ENCODE results near the gene FMR1.

The FMR1 gene

DNA sequence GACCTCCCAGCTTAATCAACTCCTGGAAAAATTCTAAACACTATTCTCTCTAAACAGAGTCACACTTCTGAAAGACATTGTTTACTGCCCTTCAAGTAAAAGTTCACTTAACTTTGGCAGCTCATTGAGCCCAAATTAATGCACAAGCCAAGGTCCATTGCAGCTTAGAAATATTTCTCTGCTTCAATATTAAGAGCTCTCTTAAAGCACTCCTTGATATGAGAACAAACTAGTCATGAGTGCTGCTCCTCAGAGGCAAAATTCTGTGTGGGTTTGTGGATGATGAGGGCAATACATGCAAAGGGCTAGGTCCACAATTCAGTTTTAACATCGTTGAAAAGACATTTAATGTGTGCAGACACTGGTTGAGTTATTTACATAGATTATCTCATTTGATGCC is 12.8 kb upstream of the FMR1 start:
- no peak overlapping the region for H3K9ac ChIP-seq (ENCODE audit: low read length in 2 of 2)
- H3K9me3 ChIP-seq (ENCODE audit: control insufficient read depth in 2 of 2, low read length in 2 of 2), result no peaks in the 10 kb centered on the region
- H3K36me3 ChIP-seq (ENCODE audit: control insufficient read depth in 2 of 2, insufficient read depth in 2 of 2, low read length in 2 of 2), result no peaks in the 10 kb centered on the region
- H3K4me1 ChIP-seq (ENCODE audit: control insufficient read depth, insufficient read depth, low read length), result no peaks in the 10 kb centered on the region
- H3K27ac ChIP-seq (ENCODE audit: low read length), result no peak overlapping the region
- H3K4me3 ChIP-seq (ENCODE audit: low read length in 2 of 2), result no peak overlapping the region
- no peaks in the 10 kb centered on the region for H3K27me3 ChIP-seq (ENCODE audit: control insufficient read depth in 1 of 2, insufficient read depth in 2 of 2, low read length in 2 of 2)

DNA sequence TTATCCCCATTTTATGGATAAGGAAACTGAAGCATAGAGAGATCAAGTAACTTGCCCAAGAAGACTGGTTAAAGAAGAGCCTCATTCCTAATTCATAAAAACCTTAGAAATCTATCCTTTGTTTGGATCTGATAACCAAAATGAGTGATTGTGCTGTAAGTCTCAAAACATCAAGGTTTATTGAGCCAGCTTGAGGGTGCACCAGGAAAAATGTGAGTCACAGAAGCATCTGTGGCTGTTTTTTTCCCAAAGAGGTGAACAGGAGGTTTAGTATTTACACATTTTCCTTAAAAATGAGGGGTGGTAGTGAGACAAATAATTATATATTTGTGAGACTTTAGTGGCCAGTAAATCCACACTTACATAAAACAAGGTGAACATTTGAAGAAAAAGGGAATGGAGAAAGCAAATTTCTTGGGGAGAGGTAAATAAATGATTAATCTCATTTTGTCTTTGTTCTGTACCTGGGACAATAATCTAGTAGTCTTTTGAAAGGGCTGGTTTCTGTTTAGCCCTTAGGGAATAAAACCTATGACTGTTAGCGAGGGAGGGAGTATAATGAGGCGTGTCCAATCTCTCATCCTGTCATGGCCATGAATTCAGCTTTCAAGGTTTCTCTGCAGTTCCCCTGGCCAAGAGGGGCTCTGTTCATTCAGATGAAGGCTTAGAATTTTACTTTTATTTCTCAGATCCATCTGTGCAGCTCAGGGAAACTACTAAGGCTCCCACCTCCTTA is 12.2 kb upstream of the FMR1 start:
- H3K9ac ChIP-seq (ENCODE audit: low read length in 2 of 2), result no peak overlapping the region
- H3K27me3 ChIP-seq (ENCODE audit: control insufficient read depth in 1 of 2, insufficient read depth in 2 of 2, low read length in 2 of 2), result no peaks in the 10 kb centered on the region
- no peak overlapping the region for H3K4me3 ChIP-seq (ENCODE audit: low read length in 2 of 2)
- no peaks in the 10 kb centered on the region for H3K9me3 ChIP-seq (ENCODE audit: control insufficient read depth in 2 of 2, low read length in 2 of 2)
- no peaks in the 10 kb centered on the region for H3K36me3 ChIP-seq (ENCODE audit: control insufficient read depth in 2 of 2, insufficient read depth in 2 of 2, low read length in 2 of 2)
- H3K27ac ChIP-seq (ENCODE audit: low read length), result no peak overlapping the region
- H3K4me1 ChIP-seq (ENCODE audit: control insufficient read depth, insufficient read depth, low read length), result no peaks in the 10 kb centered on the region

DNA sequence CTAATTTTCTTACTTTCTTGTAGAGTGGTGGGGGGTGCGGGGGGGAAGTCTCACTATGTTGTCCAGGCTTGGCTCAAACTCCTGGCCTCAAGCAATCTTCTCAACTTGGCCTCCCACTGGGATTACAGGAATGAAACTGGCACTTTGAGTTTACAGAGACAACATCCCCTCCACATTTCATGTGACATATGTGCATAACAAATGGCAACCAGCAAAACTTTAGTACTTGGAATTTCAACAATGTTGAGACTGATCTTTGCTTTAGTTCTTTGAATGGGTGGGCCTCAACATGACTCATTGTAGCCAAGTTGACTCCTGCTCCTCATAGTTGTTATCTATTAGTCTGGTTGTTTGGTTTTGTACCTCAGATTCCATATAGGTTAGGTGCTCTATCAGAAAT is 11.4 kb upstream of the FMR1 start:
- H3K4me1 ChIP-seq (ENCODE audit: control insufficient read depth, insufficient read depth, low read length), result no peaks in the 10 kb centered on the region
- no peaks in the 10 kb centered on the region for H3K9me3 ChIP-seq (ENCODE audit: control insufficient read depth in 2 of 2, low read length in 2 of 2)
- no peak overlapping the region for H3K4me3 ChIP-seq (ENCODE audit: low read length in 2 of 2)
- H3K9ac ChIP-seq (ENCODE audit: low read length in 2 of 2), result no peak overlapping the region
- no peaks in the 10 kb centered on the region for H3K36me3 ChIP-seq (ENCODE audit: control insufficient read depth in 2 of 2, insufficient read depth in 2 of 2, low read length in 2 of 2)
- H3K27me3 ChIP-seq (ENCODE audit: control insufficient read depth in 1 of 2, insufficient read depth in 2 of 2, low read length in 2 of 2), result no peaks in the 10 kb centered on the region
- H3K27ac ChIP-seq (ENCODE audit: low read length), result no peak overlapping the region

DNA sequence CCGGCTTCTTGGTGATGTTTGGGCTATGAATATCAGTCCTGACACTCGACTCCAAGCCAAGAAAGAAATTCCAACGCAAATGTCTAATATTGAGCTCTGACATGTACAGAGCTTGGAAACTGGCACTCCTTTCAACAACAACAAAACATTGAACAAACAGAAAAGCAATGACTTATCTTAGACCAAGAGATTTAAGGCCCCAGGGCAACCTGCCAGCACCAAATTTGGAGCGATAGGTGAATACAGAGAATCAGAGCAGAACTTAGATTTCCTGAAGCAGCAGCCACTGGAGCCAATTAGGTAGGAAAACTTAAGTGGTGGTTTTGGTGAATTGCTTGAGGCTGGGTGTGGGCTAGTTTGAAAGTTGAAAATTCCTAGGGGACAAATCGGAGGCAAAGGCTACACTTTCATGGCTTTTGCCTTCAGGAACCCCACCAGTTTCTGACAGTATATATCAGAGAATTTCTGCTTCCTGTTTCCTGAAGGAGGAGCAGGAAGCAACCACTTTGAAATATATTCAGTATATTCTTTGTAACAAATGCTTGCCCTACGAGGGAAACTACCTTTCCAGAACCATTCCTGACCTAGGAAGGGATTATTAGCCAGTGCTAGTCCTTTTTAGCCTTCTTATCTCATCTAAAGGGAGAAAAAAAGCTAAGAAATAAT is 10.1 kb upstream of the FMR1 start:
- no peaks in the 10 kb centered on the region for H3K9me3 ChIP-seq (ENCODE audit: control insufficient read depth in 2 of 2, low read length in 2 of 2)
- no peak overlapping the region for H3K9ac ChIP-seq (ENCODE audit: low read length in 2 of 2)
- H3K27ac ChIP-seq (ENCODE audit: low read length), result no peak overlapping the region
- no peaks in the 10 kb centered on the region for H3K27me3 ChIP-seq (ENCODE audit: control insufficient read depth in 1 of 2, insufficient read depth in 2 of 2, low read length in 2 of 2)
- H3K36me3 ChIP-seq (ENCODE audit: control insufficient read depth in 2 of 2, insufficient read depth in 2 of 2, low read length in 2 of 2), result no peaks in the 10 kb centered on the region
- no peaks in the 10 kb centered on the region for H3K4me1 ChIP-seq (ENCODE audit: control insufficient read depth, insufficient read depth, low read length)
- no peak overlapping the region for H3K4me3 ChIP-seq (ENCODE audit: low read length in 2 of 2)

DNA sequence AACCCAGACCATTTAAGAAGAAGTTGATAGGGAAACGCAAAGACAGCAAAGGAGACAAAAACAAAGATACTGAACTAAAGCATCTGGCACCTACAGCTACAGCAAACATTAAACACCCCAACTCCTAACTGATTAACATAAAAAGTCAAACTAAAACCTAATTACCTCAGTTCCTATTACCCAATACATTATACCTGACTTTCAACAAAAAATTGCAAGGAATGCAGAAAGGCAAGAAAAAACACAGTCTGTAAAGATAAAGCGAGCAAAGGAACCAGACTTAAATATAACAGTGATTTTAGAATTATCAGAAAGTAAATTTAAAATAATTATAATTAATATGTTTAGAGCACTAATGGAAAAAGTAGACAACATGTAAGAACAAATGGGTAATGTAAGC is 9.4 kb upstream of the FMR1 start:
- H3K4me1 ChIP-seq (ENCODE audit: control insufficient read depth, insufficient read depth, low read length), result no peaks in the 10 kb centered on the region
- H3K9me3 ChIP-seq (ENCODE audit: control insufficient read depth in 2 of 2, low read length in 2 of 2), result no peaks in the 10 kb centered on the region
- no peaks in the 10 kb centered on the region for H3K36me3 ChIP-seq (ENCODE audit: control insufficient read depth in 2 of 2, insufficient read depth in 2 of 2, low read length in 2 of 2)
- no peaks in the 10 kb centered on the region for H3K27me3 ChIP-seq (ENCODE audit: control insufficient read depth in 1 of 2, insufficient read depth in 2 of 2, low read length in 2 of 2)
- H3K27ac ChIP-seq (ENCODE audit: low read length), result no peak overlapping the region
- H3K9ac ChIP-seq (ENCODE audit: low read length in 2 of 2), result no peak overlapping the region
- H3K4me3 ChIP-seq (ENCODE audit: low read length in 2 of 2), result no peak overlapping the region

DNA sequence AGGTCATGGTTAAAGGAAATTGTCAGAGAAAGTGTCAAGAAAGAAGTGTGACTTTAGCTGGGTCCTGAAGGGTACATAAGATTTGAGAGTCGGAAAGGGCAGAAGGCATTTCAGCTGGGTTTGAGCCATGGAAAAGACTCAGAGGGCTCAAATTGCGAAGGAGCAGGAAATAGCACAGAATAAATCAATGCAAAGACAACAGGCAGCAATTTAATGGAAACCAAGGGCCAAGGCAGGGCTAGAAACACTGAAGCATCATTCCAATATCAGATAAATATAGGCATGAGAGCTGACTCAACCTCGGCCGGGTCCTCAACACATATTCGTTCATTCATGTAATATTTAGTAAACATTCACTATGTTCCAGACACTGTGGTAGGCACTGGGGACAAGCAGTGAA is 3.6 kb upstream of the FMR1 start:
- H3K36me3 ChIP-seq (ENCODE audit: control insufficient read depth in 2 of 2, insufficient read depth in 2 of 2, low read length in 2 of 2), result no peaks in the 10 kb centered on the region
- H3K27ac ChIP-seq (ENCODE audit: low read length), result no peak overlapping the region
- no peaks in the 10 kb centered on the region for H3K4me1 ChIP-seq (ENCODE audit: control insufficient read depth, insufficient read depth, low read length)
- no peak overlapping the region for H3K9ac ChIP-seq (ENCODE audit: low read length in 2 of 2)
- no peak overlapping the region for H3K4me3 ChIP-seq (ENCODE audit: low read length in 2 of 2)
- no peaks in the 10 kb centered on the region for H3K27me3 ChIP-seq (ENCODE audit: control insufficient read depth in 1 of 2, insufficient read depth in 2 of 2, low read length in 2 of 2)
- no peaks in the 10 kb centered on the region for H3K9me3 ChIP-seq (ENCODE audit: control insufficient read depth in 2 of 2, low read length in 2 of 2)

DNA sequence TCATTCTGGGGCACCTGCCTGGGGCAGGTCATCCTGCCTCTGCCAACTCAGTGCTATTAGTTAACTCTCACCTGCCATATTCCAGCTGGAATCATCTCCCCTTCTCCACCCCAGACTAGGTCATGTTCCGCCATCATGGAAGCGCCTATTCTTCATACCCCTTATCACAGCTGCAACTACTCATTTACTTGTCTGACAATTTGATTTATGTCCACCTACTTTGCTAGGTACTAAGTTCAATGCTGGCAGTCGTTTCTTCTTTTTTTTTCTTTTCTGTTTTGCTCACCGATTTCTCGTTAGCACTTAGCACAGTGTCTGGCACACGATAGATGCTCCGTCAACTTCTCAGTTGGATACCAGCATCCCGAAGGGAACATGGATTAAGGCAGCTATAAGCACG is 1.1 kb upstream of the FMR1 start:
- H3K36me3 ChIP-seq (ENCODE audit: control insufficient read depth in 2 of 2, insufficient read depth in 2 of 2, low read length in 2 of 2), result no peaks in the 10 kb centered on the region
- H3K4me3 ChIP-seq (ENCODE audit: low read length in 2 of 2), result no peak overlapping the region
- no peaks in the 10 kb centered on the region for H3K27me3 ChIP-seq (ENCODE audit: control insufficient read depth in 1 of 2, insufficient read depth in 2 of 2, low read length in 2 of 2)
- no peaks in the 10 kb centered on the region for H3K4me1 ChIP-seq (ENCODE audit: control insufficient read depth, insufficient read depth, low read length)
- H3K27ac ChIP-seq (ENCODE audit: low read length), result no peak overlapping the region
- no peaks in the 10 kb centered on the region for H3K9me3 ChIP-seq (ENCODE audit: control insufficient read depth in 2 of 2, low read length in 2 of 2)
- H3K9ac ChIP-seq (ENCODE audit: low read length in 2 of 2), result no peak overlapping the region

DNA sequence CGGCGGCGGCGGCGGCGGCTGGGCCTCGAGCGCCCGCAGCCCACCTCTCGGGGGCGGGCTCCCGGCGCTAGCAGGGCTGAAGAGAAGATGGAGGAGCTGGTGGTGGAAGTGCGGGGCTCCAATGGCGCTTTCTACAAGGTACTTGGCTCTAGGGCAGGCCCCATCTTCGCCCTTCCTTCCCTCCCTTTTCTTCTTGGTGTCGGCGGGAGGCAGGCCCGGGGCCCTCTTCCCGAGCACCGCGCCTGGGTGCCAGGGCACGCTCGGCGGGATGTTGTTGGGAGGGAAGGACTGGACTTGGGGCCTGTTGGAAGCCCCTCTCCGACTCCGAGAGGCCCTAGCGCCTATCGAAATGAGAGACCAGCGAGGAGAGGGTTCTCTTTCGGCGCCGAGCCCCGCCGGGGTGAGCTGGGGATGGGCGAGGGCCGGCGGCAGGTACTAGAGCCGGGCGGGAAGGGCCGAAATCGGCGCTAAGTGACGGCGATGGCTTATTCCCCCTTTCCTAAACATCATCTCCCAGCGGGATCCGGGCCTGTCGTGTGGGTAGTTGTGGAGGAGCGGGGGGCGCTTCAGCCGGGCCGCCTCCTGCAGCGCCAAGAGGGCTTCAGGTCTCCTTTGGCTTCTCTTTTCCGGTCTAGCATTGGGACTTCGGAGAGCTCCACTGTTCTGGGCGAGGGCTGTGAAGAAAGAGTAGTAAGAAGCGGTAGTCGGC is 528 bp downstream of the FMR1 start:
- H3K27me3 ChIP-seq (ENCODE audit: control insufficient read depth in 1 of 2, insufficient read depth in 2 of 2, low read length in 2 of 2), result no peaks in the 10 kb centered on the region
- H3K4me3 ChIP-seq (ENCODE audit: low read length in 2 of 2), result peak overlapping the region; percentile 72 to 76
- H3K27ac ChIP-seq (ENCODE audit: low read length), result peak overlapping the region; percentile 70
- H3K36me3 ChIP-seq (ENCODE audit: control insufficient read depth in 2 of 2, insufficient read depth in 2 of 2, low read length in 2 of 2), result no peaks in the 10 kb centered on the region
- H3K9me3 ChIP-seq (ENCODE audit: control insufficient read depth in 2 of 2, low read length in 2 of 2), result no peaks in the 10 kb centered on the region
- H3K4me1 ChIP-seq (ENCODE audit: control insufficient read depth, insufficient read depth, low read length), result no peaks in the 10 kb centered on the region
- H3K9ac ChIP-seq (ENCODE audit: low read length in 2 of 2), result peak overlapping the region; percentile 68 to 85

DNA sequence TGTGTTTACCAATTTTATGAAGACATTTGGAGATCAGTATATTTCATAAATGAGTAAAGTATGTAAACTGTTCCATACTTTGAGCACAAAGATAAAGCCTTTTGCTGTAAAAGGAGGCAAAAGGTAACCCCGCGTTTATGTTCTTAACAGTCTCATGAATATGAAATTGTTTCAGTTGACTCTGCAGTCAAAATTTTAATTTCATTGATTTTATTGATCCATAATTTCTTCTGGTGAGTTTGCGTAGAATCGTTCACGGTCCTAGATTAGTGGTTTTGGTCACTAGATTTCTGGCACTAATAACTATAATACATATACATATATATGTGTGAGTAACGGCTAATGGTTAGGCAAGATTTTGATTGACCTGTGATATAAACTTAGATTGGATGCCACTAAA is 1.9 kb downstream of the FMR1 start:
- no peaks in the 10 kb centered on the region for H3K36me3 ChIP-seq (ENCODE audit: control insufficient read depth in 2 of 2, insufficient read depth in 2 of 2, low read length in 2 of 2)
- peak overlapping the region; percentile 72 to 76 for H3K4me3 ChIP-seq (ENCODE audit: low read length in 2 of 2)
- no peaks in the 10 kb centered on the region for H3K27me3 ChIP-seq (ENCODE audit: control insufficient read depth in 1 of 2, insufficient read depth in 2 of 2, low read length in 2 of 2)
- H3K27ac ChIP-seq (ENCODE audit: low read length), result no peak overlapping the region
- no peaks in the 10 kb centered on the region for H3K9me3 ChIP-seq (ENCODE audit: control insufficient read depth in 2 of 2, low read length in 2 of 2)
- no peaks in the 10 kb centered on the region for H3K4me1 ChIP-seq (ENCODE audit: control insufficient read depth, insufficient read depth, low read length)
- peak overlapping the region in 1 of 2 donors; percentile 32 for H3K9ac ChIP-seq (ENCODE audit: low read length in 2 of 2)

DNA sequence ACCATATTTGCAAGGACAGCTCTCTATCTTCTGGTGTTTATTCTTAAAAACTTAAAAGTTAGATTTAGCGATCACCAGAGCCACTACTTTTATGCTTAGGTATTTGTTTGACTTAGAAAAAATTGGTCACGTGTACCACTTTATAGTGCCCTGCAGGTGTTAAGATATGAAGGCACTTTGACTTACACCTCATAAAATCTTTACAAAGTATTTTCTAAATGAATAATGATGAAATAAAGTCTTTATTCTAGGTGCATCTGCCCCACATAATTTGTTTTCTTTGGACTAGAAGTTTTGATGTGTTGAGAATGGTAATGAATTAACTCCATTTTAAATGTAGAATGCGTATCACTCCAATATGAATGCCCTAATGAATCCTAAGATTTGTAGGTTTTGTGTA is 2.9 kb downstream of the FMR1 start:
- Histone ChIP-seq H3K9ac (ENCODE audit: low read length in 2 of 2) (no peak overlapping the region), H3K27me3 (ENCODE audit: control insufficient read depth in 1 of 2, insufficient read depth in 2 of 2, low read length in 2 of 2) (no peaks in the 10 kb centered on the region), H3K27ac (ENCODE audit: low read length) (no peak overlapping the region), H3K36me3 (ENCODE audit: control insufficient read depth in 2 of 2, insufficient read depth in 2 of 2, low read length in 2 of 2) (no peaks in the 10 kb centered on the region), H3K9me3 (ENCODE audit: control insufficient read depth in 2 of 2, low read length in 2 of 2) (no peaks in the 10 kb centered on the region), H3K4me1 (ENCODE audit: control insufficient read depth, insufficient read depth, low read length) (no peaks in the 10 kb centered on the region), H3K4me3 (ENCODE audit: low read length in 2 of 2) (no peak overlapping the region)

All from stomach smooth muscle (tissue), 2 donors.